Measurements from ENCODE around the gene STK11.

DNA sequence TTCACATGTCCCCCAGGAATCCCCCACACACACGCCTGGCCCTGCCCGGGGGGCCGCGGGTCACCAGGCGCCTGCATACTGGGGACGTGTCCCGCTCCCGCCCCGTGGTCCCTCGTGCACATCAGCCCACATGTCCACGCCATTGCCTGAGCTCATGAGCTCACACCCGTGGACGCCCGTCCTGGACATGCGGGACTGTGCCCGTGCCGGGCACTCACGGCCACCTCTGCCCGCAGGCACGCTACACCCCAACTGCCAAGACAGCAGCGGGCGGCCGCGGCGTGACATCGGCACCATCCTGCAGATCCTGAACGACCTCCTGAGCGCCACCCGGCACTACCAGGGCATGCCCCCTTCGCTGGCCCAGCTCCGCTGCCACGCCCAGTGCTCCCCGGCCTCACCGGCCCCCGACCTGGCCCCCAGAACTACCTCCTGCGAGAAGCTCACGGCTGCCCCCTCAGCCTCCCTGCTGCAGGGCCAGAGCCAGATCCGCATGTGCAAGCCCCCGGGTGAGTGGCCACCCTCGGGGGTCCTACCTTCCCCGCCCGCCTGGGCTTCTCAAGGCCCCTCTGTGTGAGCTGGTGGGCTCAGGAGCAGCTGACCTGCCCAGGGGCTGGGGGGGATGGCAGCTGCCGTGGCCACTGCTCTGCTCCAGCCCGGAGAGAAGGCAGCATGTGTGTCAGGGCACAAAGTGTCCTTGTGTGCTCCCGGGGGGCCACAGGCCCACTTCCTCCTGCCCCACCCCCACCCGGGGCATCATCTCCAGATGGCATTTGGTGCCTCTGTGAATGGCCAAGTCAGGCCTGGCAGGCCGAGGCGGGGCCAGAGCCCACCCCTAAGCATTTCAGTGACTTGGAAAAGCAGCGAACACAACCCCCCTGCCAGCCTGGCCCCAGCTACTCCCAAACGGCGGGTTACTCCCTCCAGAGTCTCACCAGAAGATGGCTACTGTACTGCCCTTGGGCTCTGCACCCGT lies 49.9 kb downstream of the STK11 start:
- no peak for TF ChIP-seq FOXK2 (IDR thresholded peaks at IDR 0.05)
- TF ChIP-seq FOXM1 (IDR thresholded peaks at IDR 0.05; ENCODE audit: borderline replicate concordance): no peak
- TF ChIP-seq PKNOX1 (IDR thresholded peaks at IDR 0.05): no peak
- no peak for TF ChIP-seq FOXA1 (IDR thresholded peaks at IDR 0.05)
- TF ChIP-seq SUZ12 (IDR thresholded peaks at IDR 0.05): no peak
- TF ChIP-seq SP1 (IDR thresholded peaks at IDR 0.05): no peak
- no peak for TF ChIP-seq BHLHE40 (IDR thresholded peaks at IDR 0.05; ENCODE audit: borderline replicate concordance)

All from HEK293T (cell line).